ENCODE results near the gene OS9.

DNA sequence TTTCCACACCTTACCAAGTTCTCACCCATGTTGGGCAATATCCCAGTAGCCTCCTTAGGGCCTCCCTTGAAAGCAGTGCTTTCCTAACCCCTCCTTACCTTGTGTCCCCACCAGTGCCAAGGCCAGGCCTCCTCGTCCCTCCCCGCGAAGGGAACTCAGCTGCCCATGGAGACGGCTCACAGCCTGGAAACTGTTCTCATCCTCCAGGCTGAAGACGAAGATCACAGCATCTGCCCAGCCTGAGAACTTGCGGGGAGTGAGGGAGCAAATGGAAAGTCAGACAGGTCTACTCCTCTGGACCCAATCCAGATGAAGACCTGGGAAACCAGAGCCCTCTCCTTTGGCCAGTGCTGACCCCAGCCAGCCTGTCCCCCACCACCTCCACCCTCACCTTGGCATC lies 40.0 kb downstream of the OS9 start:
- TF ChIP-seq YY1 (IDR thresholded peaks at IDR 0.05) (no peak), TAF1 (conservative IDR thresholded peaks at IDR 0.05) (no peak), CTCF (IDR thresholded peaks at IDR 0.05; ENCODE audit: low read depth, low read length, missing input control) (no peak), JUND (IDR thresholded peaks at IDR 0.05) (no peak), GABPA (IDR thresholded peaks at IDR 0.05 in 1 of 2, conservative IDR thresholded peaks at IDR 0.05 in 1 of 2) (no peak), SP1 (IDR thresholded peaks at IDR 0.05) (no peak), RAD21 (IDR thresholded peaks at IDR 0.05) (no peak), HNF4A (conservative IDR thresholded peaks at IDR 0.05) (no peak), FOXA1 (IDR thresholded peaks at IDR 0.05) (no peak), NR2F2 (IDR thresholded peaks at IDR 0.05) (no peak)
- TF ChIP-seq, protein P1, sequence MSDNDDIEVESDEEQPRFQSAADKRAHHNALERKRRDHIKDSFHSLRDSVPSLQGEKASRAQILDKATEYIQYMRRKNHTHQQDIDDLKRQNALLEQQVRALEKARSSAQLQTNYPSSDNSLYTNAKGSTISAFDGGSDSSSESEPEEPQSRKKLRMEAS (IDR thresholded peaks at IDR 0.05): no peak
- TF ChIP-seq, protein P2, sequence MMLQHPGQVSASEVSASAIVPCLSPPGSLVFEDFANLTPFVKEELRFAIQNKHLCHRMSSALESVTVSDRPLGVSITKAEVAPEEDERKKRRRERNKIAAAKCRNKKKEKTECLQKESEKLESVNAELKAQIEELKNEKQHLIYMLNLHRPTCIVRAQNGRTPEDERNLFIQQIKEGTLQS (IDR thresholded peaks at IDR 0.05): no peak
